ENCODE data around the gene ACVR1. TPM values are rescaled to one million over a fixed set of nuclear protein-coding genes. Genes with fewer than 3 reads are reported as not detected.

ACVR1 gene
- total and polyA plus RNA-seq, 9 of the 15 experiments (the other 6 are each of a cell fraction or from before 2014, with no cell fraction given): 3.8 to 14.3 (median 6.9) TPM

DNA sequence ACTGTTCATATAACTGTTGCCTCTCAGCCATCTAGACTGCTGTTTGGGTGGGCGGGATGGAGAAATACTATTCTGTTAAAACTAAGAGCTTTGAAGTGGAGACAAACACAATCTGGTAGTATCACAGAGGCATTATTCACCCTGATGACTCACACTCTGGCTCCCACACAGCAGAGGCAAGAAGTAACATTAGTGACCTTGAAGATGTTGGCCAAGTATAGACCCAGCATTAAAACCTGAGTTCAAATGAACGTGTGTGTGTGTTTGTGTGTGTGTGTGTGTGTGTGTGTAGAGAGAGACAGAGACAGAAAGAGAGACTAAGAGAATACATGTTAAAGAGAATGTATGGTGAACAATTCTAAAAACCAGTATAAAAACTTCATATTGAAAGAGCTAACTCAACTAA lies 22.5 kb upstream of the ACVR1 start (continued):
- TF ChIP-seq, protein P1, sequence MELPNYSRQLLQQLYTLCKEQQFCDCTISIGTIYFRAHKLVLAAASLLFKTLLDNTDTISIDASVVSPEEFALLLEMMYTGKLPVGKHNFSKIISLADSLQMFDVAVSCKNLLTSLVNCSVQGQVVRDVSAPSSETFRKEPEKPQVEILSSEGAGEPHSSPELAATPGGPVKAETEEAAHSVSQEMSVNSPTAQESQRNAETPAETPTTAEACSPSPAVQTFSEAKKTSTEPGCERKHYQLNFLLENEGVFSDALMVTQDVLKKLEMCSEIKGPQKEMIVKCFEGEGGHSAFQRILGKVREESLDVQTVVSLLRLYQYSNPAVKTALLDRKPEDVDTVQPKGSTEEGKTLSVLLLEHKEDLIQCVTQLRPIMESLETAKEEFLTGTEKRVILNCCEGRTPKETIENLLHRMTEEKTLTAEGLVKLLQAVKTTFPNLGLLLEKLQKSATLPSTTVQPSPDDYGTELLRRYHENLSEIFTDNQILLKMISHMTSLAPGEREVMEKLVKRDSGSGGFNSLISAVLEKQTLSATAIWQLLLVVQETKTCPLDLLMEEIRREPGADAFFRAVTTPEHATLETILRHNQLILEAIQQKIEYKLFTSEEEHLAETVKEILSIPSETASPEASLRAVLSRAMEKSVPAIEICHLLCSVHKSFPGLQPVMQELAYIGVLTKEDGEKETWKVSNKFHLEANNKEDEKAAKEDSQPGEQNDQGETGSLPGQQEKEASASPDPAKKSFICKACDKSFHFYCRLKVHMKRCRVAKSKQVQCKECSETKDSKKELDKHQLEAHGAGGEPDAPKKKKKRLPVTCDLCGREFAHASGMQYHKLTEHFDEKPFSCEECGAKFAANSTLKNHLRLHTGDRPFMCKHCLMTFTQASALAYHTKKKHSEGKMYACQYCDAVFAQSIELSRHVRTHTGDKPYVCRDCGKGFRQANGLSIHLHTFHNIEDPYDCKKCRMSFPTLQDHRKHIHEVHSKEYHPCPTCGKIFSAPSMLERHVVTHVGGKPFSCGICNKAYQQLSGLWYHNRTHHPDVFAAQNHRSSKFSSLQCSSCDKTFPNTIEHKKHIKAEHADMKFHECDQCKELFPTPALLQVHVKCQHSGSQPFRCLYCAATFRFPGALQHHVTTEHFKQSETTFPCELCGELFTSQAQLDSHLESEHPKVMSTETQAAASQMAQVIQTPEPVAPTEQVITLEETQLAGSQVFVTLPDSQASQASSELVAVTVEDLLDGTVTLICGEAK (IDR thresholded peaks at IDR 0.05): no peak
- TF ChIP-seq, protein P1 (CRISPR knock-in tag; IDR thresholded peaks at IDR 0.05): no peak
- TF ChIP-seq CHD1 (IDR thresholded peaks at IDR 0.05; ENCODE audit: low read length) (no peak), BRF1 (IDR thresholded peaks at IDR 0.05; ENCODE audit: borderline replicate concordance, extremely low read depth, insufficient read length) (no peak), SOX6 (IDR thresholded peaks at IDR 0.05) (peak; percentile 75), MAZ (CRISPR knock-in tag; conservative IDR thresholded peaks at IDR 0.05 in 1 of 2, IDR thresholded peaks at IDR 0.05 in 1 of 2) (no peak), NR4A1 (CRISPR knock-in tag; IDR thresholded peaks at IDR 0.05) (no peak), NR4A1 (tag; IDR thresholded peaks at IDR 0.05) (no peak), PRMT5 (CRISPR knock-in tag; IDR thresholded peaks at IDR 0.05) (no peak)
- TF ChIP-seq, protein P2, sequence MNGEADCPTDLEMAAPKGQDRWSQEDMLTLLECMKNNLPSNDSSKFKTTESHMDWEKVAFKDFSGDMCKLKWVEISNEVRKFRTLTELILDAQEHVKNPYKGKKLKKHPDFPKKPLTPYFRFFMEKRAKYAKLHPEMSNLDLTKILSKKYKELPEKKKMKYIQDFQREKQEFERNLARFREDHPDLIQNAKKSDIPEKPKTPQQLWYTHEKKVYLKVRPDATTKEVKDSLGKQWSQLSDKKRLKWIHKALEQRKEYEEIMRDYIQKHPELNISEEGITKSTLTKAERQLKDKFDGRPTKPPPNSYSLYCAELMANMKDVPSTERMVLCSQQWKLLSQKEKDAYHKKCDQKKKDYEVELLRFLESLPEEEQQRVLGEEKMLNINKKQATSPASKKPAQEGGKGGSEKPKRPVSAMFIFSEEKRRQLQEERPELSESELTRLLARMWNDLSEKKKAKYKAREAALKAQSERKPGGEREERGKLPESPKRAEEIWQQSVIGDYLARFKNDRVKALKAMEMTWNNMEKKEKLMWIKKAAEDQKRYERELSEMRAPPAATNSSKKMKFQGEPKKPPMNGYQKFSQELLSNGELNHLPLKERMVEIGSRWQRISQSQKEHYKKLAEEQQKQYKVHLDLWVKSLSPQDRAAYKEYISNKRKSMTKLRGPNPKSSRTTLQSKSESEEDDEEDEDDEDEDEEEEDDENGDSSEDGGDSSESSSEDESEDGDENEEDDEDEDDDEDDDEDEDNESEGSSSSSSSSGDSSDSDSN (IDR thresholded peaks at IDR 0.05; ENCODE audit: borderline replicate concordance in 1 of 2, low read depth in 2 of 2, low read length in 2 of 2): no peak
- TF ChIP-seq, protein P3, sequence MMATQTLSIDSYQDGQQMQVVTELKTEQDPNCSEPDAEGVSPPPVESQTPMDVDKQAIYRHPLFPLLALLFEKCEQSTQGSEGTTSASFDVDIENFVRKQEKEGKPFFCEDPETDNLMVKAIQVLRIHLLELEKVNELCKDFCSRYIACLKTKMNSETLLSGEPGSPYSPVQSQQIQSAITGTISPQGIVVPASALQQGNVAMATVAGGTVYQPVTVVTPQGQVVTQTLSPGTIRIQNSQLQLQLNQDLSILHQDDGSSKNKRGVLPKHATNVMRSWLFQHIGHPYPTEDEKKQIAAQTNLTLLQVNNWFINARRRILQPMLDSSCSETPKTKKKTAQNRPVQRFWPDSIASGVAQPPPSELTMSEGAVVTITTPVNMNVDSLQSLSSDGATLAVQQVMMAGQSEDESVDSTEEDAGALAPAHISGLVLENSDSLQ (IDR thresholded peaks at IDR 0.05): 0 out of 2 replicates have a peak, but pooled peaks have one; percentile 18
- TF ChIP-seq, protein P4, sequence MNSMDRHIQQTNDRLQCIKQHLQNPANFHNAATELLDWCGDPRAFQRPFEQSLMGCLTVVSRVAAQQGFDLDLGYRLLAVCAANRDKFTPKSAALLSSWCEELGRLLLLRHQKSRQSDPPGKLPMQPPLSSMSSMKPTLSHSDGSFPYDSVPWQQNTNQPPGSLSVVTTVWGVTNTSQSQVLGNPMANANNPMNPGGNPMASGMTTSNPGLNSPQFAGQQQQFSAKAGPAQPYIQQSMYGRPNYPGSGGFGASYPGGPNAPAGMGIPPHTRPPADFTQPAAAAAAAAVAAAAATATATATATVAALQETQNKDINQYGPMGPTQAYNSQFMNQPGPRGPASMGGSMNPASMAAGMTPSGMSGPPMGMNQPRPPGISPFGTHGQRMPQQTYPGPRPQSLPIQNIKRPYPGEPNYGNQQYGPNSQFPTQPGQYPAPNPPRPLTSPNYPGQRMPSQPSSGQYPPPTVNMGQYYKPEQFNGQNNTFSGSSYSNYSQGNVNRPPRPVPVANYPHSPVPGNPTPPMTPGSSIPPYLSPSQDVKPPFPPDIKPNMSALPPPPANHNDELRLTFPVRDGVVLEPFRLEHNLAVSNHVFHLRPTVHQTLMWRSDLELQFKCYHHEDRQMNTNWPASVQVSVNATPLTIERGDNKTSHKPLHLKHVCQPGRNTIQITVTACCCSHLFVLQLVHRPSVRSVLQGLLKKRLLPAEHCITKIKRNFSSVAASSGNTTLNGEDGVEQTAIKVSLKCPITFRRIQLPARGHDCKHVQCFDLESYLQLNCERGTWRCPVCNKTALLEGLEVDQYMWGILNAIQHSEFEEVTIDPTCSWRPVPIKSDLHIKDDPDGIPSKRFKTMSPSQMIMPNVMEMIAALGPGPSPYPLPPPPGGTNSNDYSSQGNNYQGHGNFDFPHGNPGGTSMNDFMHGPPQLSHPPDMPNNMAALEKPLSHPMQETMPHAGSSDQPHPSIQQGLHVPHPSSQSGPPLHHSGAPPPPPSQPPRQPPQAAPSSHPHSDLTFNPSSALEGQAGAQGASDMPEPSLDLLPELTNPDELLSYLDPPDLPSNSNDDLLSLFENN (IDR thresholded peaks at IDR 0.05; ENCODE audit: low read depth in 2 of 2, low read length in 2 of 2): no peak

All from K562 (cell line).